K562 (cell line): ENCODE data around the gene RBBP5.

Source experiments
- MAFF ChIP-seq: IDR thresholded peaks from 2 replicates; pipeline ENCODE4 v1.6.1; 2012; ENCODE audit warnings: low read length, improper control_type of control experiment
- POLR2AphosphoS5 ChIP-seq: IDR thresholded peaks from 2 replicates; pipeline ENCODE4 v1.6.1; 2011; ENCODE audit warnings: mild to moderate bottlenecking, low read depth, low read length, moderate library complexity; ENCODE audit not compliant: control insufficient read depth, insufficient read depth
- TF ChIP-seq, protein P1 (sequence below), 3 experiments: IDR thresholded peaks in 2 of 3; conservative IDR thresholded peaks in 1 of 3; 2 replicates each; pipeline ENCODE4 v1.5.1; 2011 to 2012; ENCODE audit warnings: low read length in 3 of 3, mild to moderate bottlenecking in 3 of 3, control low read depth in 2 of 3, improper control_type of control experiment in 1 of 3, inconsistent platforms in 1 of 3, low read depth in 1 of 3, mixed read lengths in 1 of 3, moderate library complexity in 1 of 3; ENCODE audit not compliant: insufficient read depth in 2 of 3

DNA sequence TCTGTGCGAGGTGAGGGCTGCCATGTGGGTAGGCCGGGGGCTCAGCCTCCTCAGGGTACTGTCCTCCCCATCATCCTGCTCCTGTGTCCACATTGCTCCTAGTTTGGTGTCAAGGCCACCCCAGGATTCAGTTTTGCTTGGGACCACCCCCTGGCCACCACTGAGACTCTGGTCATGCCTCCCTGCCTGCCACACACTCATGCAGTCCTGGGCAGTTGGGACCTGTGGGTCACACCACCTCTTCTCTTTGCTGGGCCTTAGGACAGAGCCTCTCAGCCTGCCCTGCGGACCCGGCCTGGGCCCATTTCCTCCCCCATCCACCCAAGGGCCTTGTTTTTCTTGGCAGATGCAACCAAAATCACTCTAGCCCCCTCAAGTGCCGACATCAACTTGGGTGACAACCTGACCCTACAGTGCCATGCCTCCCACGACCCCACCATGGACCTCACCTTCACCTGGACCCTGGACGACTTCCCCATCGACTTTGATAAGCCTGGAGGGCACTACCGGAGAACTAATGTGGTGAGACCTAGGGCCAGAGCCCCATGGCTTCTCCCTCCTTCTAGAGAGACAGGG is 56.9 kb downstream of the RBBP5 start:
- no peak for TF ChIP-seq MAFF
- TF ChIP-seq, protein P1, sequence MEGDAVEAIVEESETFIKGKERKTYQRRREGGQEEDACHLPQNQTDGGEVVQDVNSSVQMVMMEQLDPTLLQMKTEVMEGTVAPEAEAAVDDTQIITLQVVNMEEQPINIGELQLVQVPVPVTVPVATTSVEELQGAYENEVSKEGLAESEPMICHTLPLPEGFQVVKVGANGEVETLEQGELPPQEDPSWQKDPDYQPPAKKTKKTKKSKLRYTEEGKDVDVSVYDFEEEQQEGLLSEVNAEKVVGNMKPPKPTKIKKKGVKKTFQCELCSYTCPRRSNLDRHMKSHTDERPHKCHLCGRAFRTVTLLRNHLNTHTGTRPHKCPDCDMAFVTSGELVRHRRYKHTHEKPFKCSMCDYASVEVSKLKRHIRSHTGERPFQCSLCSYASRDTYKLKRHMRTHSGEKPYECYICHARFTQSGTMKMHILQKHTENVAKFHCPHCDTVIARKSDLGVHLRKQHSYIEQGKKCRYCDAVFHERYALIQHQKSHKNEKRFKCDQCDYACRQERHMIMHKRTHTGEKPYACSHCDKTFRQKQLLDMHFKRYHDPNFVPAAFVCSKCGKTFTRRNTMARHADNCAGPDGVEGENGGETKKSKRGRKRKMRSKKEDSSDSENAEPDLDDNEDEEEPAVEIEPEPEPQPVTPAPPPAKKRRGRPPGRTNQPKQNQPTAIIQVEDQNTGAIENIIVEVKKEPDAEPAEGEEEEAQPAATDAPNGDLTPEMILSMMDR (IDR thresholded peaks at IDR 0.05 in 2 of 3, conservative IDR thresholded peaks at IDR 0.05 in 1 of 3; ENCODE audit: insufficient read depth in 2 of 3, low read depth in 1 of 3, low read length in 3 of 3): no peak
- no peak for TF ChIP-seq POLR2AphosphoS5
